Smooth muscle cell (in vitro differentiated cells): ENCODE data around the gene TUBB2A. TPM values are rescaled to one million over a fixed set of nuclear protein-coding genes. Genes with fewer than 3 reads are reported as not detected.
"Not testable (repeated sequence)": the region's sequence is repeated elsewhere in the genome, so short reads cannot be mapped to it uniquely, and the experiment has no call there.

Source experiments
- DNase-seq: peaks from one replicate; lab custom pipeline; 2025; ENCODE audit not compliant: unreplicated experiment; lab: John Stamatoyannopoulos, UW
- H2AFZ ChIP-seq: fragments of 200-600 bp; sonication (generic); 2 replicates; pipeline ENCODE4 v1.6.0; 2016; ENCODE audit warnings: antibody characterized with exemption, low read depth, mild to moderate bottlenecking
- H3F3A ChIP-seq: fragments of 200-600 bp; sonication (generic); 2 replicates; pipeline ENCODE4 v1.6.0; 2017; ENCODE audit warnings: antibody characterized with exemption, low read depth
- H3K27ac ChIP-seq: fragments of 200-600 bp; sonication (generic); 2 replicates; pipeline ENCODE4 v1.5.1; 2016; ENCODE audit warnings: low read depth, mild to moderate bottlenecking
- H3K27me3 ChIP-seq: fragments of 200-600 bp; sonication (generic); 2 replicates; pipeline ENCODE4 v1.6.1; 2016; ENCODE audit warnings: low read depth, mild to moderate bottlenecking
- H3K36me3 ChIP-seq: fragments of 200-600 bp; sonication (generic); 2 replicates; pipeline ENCODE4 v1.5.1; 2016; ENCODE audit warnings: low read depth
- H3K4me1 ChIP-seq: fragments of 200-600 bp; sonication (generic); 2 replicates; pipeline ENCODE4 v1.5.1; 2016; ENCODE audit warnings: low read depth
- H3K4me2 ChIP-seq: fragments of 200-600 bp; sonication (generic); 2 replicates; pipeline ENCODE4 v1.6.0; 2016; ENCODE audit warnings: mild to moderate bottlenecking
- H3K4me3 ChIP-seq: fragments of 200-600 bp; sonication (generic); 2 replicates; pipeline ENCODE4 v1.5.1; 2016; ENCODE audit warnings: mild to moderate bottlenecking
- H3K79me2 ChIP-seq: fragments of 200-600 bp; sonication (generic); 2 replicates; pipeline ENCODE4 v1.6.0; 2016; ENCODE audit warnings: low read depth, mild to moderate bottlenecking
- H3K9ac ChIP-seq: fragments of 200-600 bp; sonication (generic); 2 replicates; pipeline ENCODE4 v1.6.0; 2016; ENCODE audit warnings: low read depth
- H3K9me3 ChIP-seq: fragments of 200-600 bp; sonication (generic); replicated peaks from 2 replicates; pipeline ENCODE4 v1.5.1; 2016; ENCODE audit warnings: low read depth
- H4K20me1 ChIP-seq: fragments of 200-600 bp; sonication (generic); 2 replicates; pipeline ENCODE4 v1.6.0; 2016; ENCODE audit warnings: low read depth
- CTCF ChIP-seq: fragments of 200-600 bp; sonication (generic); IDR thresholded peaks from 2 replicates; pipeline ENCODE4 v1.5.1; 2017; ENCODE audit warnings: borderline replicate concordance, mild to moderate bottlenecking, antibody characterized with exemption; ENCODE audit not compliant: insufficient read depth, poor library complexity, severe bottlenecking
- WGBS: methylation state at CpG from one replicate; pipeline ENCODE4 v1.1.7; 2016; ENCODE audit warnings: low lambda C conversion rate; 5-methylcytosine and 5-hydroxymethylcytosine counted together
- polyA plus RNA-seq: library from polyadenylated mRNA; unstranded; fragments of >200 nt; fragmentation: Nextera tagmentation; extraction: Ambion mirVana; gene quantifications from 2 replicates; pipeline ENCODE4 v1.2.1, GENCODE V29; 2016
- total RNA-seq: library from RNA; depleted of rRNA; stranded (reverse); fragments of >200 nt; gene quantifications from 2 replicates; pipeline ENCODE4 v1.2.3, GENCODE V29; 2014

The TUBB2A gene
- total and polyA plus RNA-seq, 2 experiments from 2014 or later: 236 to 272 TPM

GRCh38 chr6:3159805-3160781 lies 2.7 kb upstream of the TUBB2A start:
- 37% methylated on average over 31 of the region's 31 CpGs for WGBS
- no peak overlapping the region for H3K9ac ChIP-seq
- peaks cover 41% of the 10 kb centered on the region for H3F3A ChIP-seq
- DNase-seq: peak; percentile 13
- no peak overlapping the region for H2AFZ ChIP-seq
- H3K27ac ChIP-seq: peak overlapping the region; percentile 98
- H4K20me1 ChIP-seq: peaks cover 20% of the 10 kb centered on the region
- H3K79me2 ChIP-seq: peaks cover 9% of the 10 kb centered on the region
- H3K4me2 ChIP-seq: peak overlapping the region; percentile 56
- peaks cover 29% of the 10 kb centered on the region for H3K4me1 ChIP-seq
- no peak overlapping the region for H3K4me3 ChIP-seq
- H3K9me3 ChIP-seq: no peaks in the 10 kb centered on the region
- no peaks in the 10 kb centered on the region for H3K36me3 ChIP-seq
- TF ChIP-seq CTCF: no peak
- no peaks in the 10 kb centered on the region for H3K27me3 ChIP-seq

- peaks cover 41% of the 10 kb centered on the region for H3F3A ChIP-seq
- not testable (repeated sequence) for H3K27me3 ChIP-seq, DNase-seq, H3K79me2 ChIP-seq, H2AFZ ChIP-seq, H3K9me3 ChIP-seq, H3K36me3 ChIP-seq
- peak overlapping the region; percentile 99 for H3K9ac ChIP-seq
- WGBS: 10% methylated on average over 25 of the region's 32 CpGs
- H3K4me1 ChIP-seq: peaks cover 17% of the 10 kb centered on the region
- H3K4me3 ChIP-seq: peak overlapping the region; percentile 92
- peak overlapping the region; percentile 71 for H3K27ac ChIP-seq
- H4K20me1 ChIP-seq: peaks cover 31% of the 10 kb centered on the region
- H3K4me2 ChIP-seq: peak overlapping the region; percentile 91
These were observed 887 bp downstream of the TUBB2A start for GRCh38 chr6:3156184-3157130.

GRCh38 chr6:3155416-3155815 lies 1.9 kb downstream of the TUBB2A start:
- not testable (repeated sequence) for H3K4me3 ChIP-seq, H3K36me3 ChIP-seq, H3K9ac ChIP-seq, H3K9me3 ChIP-seq, H3K27ac ChIP-seq, H2AFZ ChIP-seq, H3K79me2 ChIP-seq, H3K27me3 ChIP-seq, H3K4me2 ChIP-seq, DNase-seq
- Histone ChIP-seq H3K4me1 (peaks cover 17% of the 10 kb centered on the region), H4K20me1 (peaks cover 31% of the 10 kb centered on the region), H3F3A (peaks cover 31% of the 10 kb centered on the region)
- 94% methylated on average over 6 of the region's 6 CpGs for WGBS

GRCh38 chr6:3152689-3153088 lies 4.7 kb downstream of the TUBB2A start:
- no peaks in the 10 kb centered on the region for H3K4me1 ChIP-seq
- no peak overlapping the region for H3K4me3 ChIP-seq
- no peak overlapping the region for H3K9ac ChIP-seq
- peaks cover 4% of the 10 kb centered on the region for H3K36me3 ChIP-seq
- no peak overlapping the region for H3K4me2 ChIP-seq
- TF ChIP-seq CTCF: no peak
- H3K27ac ChIP-seq: no peak overlapping the region
- H4K20me1 ChIP-seq: peaks cover 31% of the 10 kb centered on the region
- no peaks in the 10 kb centered on the region for H3K9me3 ChIP-seq
- H2AFZ ChIP-seq: no peak overlapping the region
- H3K79me2 ChIP-seq: peaks cover 9% of the 10 kb centered on the region
- H3K27me3 ChIP-seq: no peaks in the 10 kb centered on the region
- H3F3A ChIP-seq: peaks cover 11% of the 10 kb centered on the region
- WGBS: 92% methylated on average over 3 of the region's 3 CpGs
- DNase-seq: no peak
